HG03025 (cell line): Measurements from ENCODE around the gene RASSF5.
"Not testable (repeated sequence)": the region's sequence is repeated elsewhere in the genome, so short reads cannot be mapped to it uniquely, and the experiment has no call there.

Source experiments
- ATAC-seq: cut with Tn5 transposase; IDR thresholded peaks from one replicate; pipeline ENCODE4 v1.9.1; 2021; ENCODE audit warnings: mild to moderate bottlenecking, moderate library complexity; ENCODE audit not compliant: unreplicated experiment, low FRiP score

The RASSF5 gene

GRCh38 chr1:206476058-206476457 lies 31.3 kb upstream of the RASSF5 start:
- ATAC-seq = no peak

GRCh38 chr1:206476591-206476990 lies 30.7 kb upstream of the RASSF5 start:
- no peak for ATAC-seq

- no peak for ATAC-seq
Measured at GRCh38 chr1:206477110-206477509, 30.2 kb upstream of the RASSF5 start.

GRCh38 chr1:206477581-206478380 lies 29.6 kb upstream of the RASSF5 start:
- ATAC-seq = no peak

GRCh38 chr1:206478746-206479145 lies 28.6 kb upstream of the RASSF5 start:
- no peak for ATAC-seq

- no peak for ATAC-seq
Measured at GRCh38 chr1:206479183-206480125, 27.9 kb upstream of the RASSF5 start.

GRCh38 chr1:206480211-206480610 lies 27.1 kb upstream of the RASSF5 start:
- no peak for ATAC-seq

- no peak for ATAC-seq
Measured at GRCh38 chr1:206482611-206483010, 24.7 kb upstream of the RASSF5 start.

GRCh38 chr1:206483864-206484263 lies 23.5 kb upstream of the RASSF5 start:
- ATAC-seq = not testable (repeated sequence)

GRCh38 chr1:206484901-206485300 lies 22.4 kb upstream of the RASSF5 start:
- ATAC-seq = no peak

- no peak for ATAC-seq
Measured at GRCh38 chr1:206486995-206487788, 20.1 kb upstream of the RASSF5 start.

GRCh38 chr1:206487970-206488369 lies 19.4 kb upstream of the RASSF5 start:
- ATAC-seq = no peak

GRCh38 chr1:206488466-206488865 lies 18.9 kb upstream of the RASSF5 start:
- no peak for ATAC-seq

- no peak for ATAC-seq
Measured at GRCh38 chr1:206489980-206490770, 17.2 kb upstream of the RASSF5 start.

GRCh38 chr1:206490771-206491405 lies 16.4 kb upstream of the RASSF5 start:
- ATAC-seq = no peak

GRCh38 chr1:206491616-206492015 lies 15.7 kb upstream of the RASSF5 start:
- ATAC-seq = no peak

- no peak for ATAC-seq
Measured at GRCh38 chr1:206492589-206492988, 14.7 kb upstream of the RASSF5 start.

GRCh38 chr1:206493279-206493678 lies 14.1 kb upstream of the RASSF5 start:
- ATAC-seq = no peak

GRCh38 chr1:206495011-206495461 lies 12.3 kb upstream of the RASSF5 start:
- no peak for ATAC-seq
